HG02678 (cell line): ENCODE results near the gene PKP2.

Experiments
- ATAC-seq: cut with Tn5 transposase; IDR thresholded peaks from one replicate; pipeline ENCODE4 v1.9.1; 2021; ENCODE audit warnings: mild to moderate bottlenecking, moderate library complexity; ENCODE audit not compliant: unreplicated experiment

Gene PKP2

GRCh38 chr12:32756476-32757066 lies 140.0 kb downstream of the PKP2 start:
- ATAC-seq = no peak

- ATAC-seq = peak; percentile 90
These were observed 140.7 kb downstream of the PKP2 start, which contains the start of gene YARS2 for GRCh38 chr12:32755654-32756475. YARS2 (minus strand) TSS chr12:32755897; CDS start chr12:32755874, 23 bp downstream.

- ATAC-seq = peak; percentile 70
These were observed 141.4 kb downstream of the PKP2 start for GRCh38 chr12:32755051-32755653.

GRCh38 chr12:32754111-32754510 lies 142.5 kb downstream of the PKP2 start:
- ATAC-seq = no peak

- no peak for ATAC-seq
These were observed 143.0 kb downstream of the PKP2 start for GRCh38 chr12:32753605-32754004.

- ATAC-seq = no peak
These were observed 153.3 kb downstream of the PKP2 start for GRCh38 chr12:32743264-32743663.

- ATAC-seq = no peak
These were observed 154.4 kb downstream of the PKP2 start for GRCh38 chr12:32742133-32742532.
